NCI-H2107 treated with DMSO at 0.1 percent for 48 hours (cell line): ENCODE measurements around the gene IL17F.
"Not testable (repeated sequence)": the region's sequence is repeated elsewhere in the genome, so short reads cannot be mapped to it uniquely, and the experiment has no call there.

Source experiments
- DNase-seq: peaks from one replicate; lab custom pipeline; 2025; ENCODE audit not compliant: unreplicated experiment; lab: John Stamatoyannopoulos, UW

IL17F gene

DNA sequence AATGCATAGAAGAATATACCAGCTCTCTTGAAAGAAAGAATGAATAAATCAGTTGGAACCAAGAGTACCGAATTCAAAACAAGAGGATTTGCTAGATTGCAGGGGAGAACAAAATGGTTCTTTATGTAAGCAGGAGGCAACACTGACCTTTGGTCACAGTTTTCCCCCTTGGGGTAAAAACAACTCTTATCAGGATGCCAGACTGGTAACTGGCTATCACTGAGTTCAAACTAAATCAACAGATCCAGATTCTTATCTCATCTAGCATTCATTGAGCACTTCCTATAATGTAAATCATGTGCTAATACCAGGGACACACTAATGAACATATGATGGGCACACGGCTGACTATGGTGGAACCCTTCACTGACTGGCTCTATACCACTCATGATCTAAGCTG lies 4.8 kb upstream of the IL17F start:
- no peak for DNase-seq

DNA sequence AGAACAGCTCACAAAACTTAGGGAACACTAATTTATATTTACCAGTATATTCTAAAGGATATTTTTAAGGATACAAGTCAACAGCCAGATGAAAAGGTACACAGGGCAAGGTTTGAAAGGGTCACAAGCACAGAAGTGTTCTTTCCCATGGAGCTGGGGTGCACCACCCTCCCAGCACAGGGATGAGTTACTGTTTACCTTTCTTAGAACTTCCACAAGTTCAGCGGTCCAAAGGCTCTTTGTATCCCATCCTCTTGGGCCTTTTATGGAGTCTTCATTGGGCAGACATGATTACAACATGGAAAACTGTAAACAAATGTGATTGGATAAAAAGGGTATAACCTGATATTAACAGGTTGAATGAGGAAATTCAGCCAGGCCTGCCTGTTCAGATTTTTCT lies 1.1 kb upstream of the IL17F start:
- DNase-seq = no peak

- DNase-seq = no peak
Observed at GRCh38 chr6:52243282-52243893, 912 bp downstream of the IL17F start.

GRCh38 chr6:52241819-52242218 lies 2.5 kb downstream of the IL17F start:
- DNase-seq = no peak

GRCh38 chr6:52233975-52234823 lies 10.1 kb downstream of the IL17F start:
- peak; percentile 4 for DNase-seq

- no peak for DNase-seq
Observed at GRCh38 chr6:52233005-52233404, 11.3 kb downstream of the IL17F start.

DNA sequence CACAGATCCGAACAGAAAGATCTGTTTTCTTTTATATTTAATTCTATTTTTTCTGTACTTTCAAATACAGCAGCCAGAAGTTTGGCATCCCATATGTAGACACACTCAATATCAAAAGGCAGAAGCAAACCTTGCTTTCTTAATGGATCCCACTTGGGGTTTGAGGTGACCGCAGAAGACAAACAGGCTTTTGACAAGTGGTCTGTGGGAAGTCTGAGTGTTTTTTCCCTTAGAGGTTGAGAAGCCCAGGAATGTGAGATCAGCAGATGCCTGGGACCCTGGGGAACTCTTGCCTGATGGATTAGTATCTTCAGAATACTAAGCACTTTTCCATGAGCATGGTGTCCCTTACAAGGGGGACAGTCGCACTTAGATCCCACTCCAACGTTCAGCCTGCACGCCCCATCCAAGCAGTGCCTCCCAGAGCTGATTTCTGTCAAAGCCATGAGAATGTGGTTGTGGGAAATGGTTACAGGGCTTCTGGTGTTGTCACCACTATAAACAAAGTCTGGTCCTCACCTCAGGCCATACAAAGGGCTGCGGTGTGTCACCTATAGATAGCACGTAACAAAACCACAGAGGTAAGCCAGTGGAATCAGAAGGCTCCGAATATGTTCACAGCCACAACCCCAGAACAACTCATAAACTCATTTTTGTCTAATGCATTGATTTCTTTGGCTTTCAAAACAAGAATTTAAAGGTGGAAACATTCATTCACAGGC lies 12.7 kb downstream of the IL17F start:
- DNase-seq = peak; percentile 8

GRCh38 chr6:52230685-52231084 lies 13.6 kb downstream of the IL17F start:
- no peak for DNase-seq

GRCh38 chr6:52227495-52227894 lies 16.8 kb downstream of the IL17F start:
- DNase-seq = no peak

GRCh38 chr6:52221302-52221701 lies 23.0 kb downstream of the IL17F start:
- DNase-seq = no peak

GRCh38 chr6:52217761-52218160 lies 26.5 kb downstream of the IL17F start:
- DNase-seq = no peak

DNA sequence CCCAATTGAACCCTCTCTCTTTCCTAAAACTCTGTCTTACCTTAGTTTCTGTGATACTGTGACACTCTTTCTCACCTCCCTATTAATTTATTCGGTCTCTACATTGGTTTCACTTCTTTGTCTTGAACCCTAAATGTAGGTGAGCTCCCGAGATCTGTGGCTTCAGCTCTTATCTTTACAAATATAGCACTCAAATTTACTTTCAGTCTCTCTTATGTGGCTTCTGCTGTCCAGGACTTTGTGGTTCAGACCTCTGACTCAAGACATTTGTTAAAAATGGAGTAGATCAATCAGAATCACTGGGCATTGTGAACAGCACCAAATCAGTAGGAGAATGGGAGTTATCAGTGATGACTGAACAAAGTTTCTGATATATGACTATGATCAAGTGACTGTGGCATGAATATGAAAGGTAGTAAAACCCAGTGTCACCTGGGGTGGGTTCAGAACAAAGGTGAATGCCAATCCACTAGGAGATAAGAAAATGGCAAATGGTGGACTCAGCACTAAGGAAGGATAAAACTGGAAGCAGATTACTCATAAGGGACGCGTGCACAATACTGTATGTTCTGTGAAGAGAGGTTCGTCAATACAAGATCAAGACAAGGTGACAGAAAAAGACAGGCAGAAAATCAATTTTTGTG lies 27.2 kb downstream of the IL17F start:
- no peak for DNase-seq

- no peak for DNase-seq
Observed at GRCh38 chr6:52215787-52216186, 28.5 kb downstream of the IL17F start.

- DNase-seq = no peak
Observed at GRCh38 chr6:52213127-52213526, 31.2 kb downstream of the IL17F start.

- DNase-seq = no peak
Observed at GRCh38 chr6:52210227-52210626, 34.1 kb downstream of the IL17F start.

GRCh38 chr6:52209770-52210169 lies 34.5 kb downstream of the IL17F start:
- DNase-seq = no peak

- no peak for DNase-seq
Observed at GRCh38 chr6:52208612-52209011, 35.7 kb downstream of the IL17F start.

DNA sequence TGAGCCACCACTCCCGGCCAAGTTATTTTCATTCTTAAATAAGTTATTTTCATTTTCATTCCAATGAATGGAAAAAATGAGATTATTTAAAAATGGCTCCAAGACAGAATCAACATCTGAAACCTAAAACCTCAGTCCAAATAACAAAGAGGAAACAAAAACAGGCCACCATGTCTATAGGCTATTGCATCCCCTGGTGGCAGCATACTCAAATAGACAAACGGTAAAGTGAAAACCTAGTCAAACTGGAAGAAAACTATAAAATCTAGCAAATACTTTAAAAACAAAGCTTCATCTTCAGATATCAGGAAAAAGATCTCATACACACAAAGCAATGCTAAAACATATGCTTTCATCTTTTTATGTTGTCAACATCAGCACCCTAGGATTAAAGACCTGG lies 37.2 kb downstream of the IL17F start:
- no peak for DNase-seq

- DNase-seq = no peak
Observed at GRCh38 chr6:52201493-52201892, 42.8 kb downstream of the IL17F start.

- no peak for DNase-seq
Observed at GRCh38 chr6:52201046-52201445, 43.3 kb downstream of the IL17F start.

DNA sequence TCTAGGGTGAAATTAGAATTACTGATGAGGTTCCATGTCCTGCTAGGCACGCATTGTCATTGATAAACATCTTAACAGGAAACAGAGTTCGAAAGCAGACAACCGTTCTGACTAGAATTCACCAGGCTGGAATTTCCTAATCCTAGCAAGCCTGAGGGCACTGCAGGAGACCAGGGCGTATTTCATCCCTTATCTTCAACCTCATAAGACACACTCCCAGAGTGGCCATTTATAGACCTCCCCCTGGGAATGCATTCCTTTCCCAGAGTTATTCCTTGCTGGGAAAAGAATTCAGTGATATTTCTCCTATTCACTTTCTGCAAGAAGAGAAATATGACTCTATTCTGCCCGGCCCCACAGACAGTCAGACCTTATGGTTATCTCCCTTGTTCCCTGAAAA lies 44.2 kb downstream of the IL17F start:
- DNase-seq = not testable (repeated sequence)

- no peak for DNase-seq
Observed at GRCh38 chr6:52195886-52196285, 48.4 kb downstream of the IL17F start.
